HG03066 (cell line): ENCODE measurements around the gene FKBP2.

Source experiments
- ATAC-seq: cut with Tn5 transposase; IDR thresholded peaks from one replicate; pipeline ENCODE4 v1.9.1; 2021; ENCODE audit warnings: low read depth; ENCODE audit not compliant: unreplicated experiment

Gene FKBP2

GRCh38 chr11:64246871-64247728, 6.2 kb downstream of the FKBP2 start, which contains the start of gene PPP1R14B:
Gene PPP1R14B, minus strand, starts transcription at chr11:64246943. Its CDS starts 270 bp downstream, at chr11:64246673.
- ATAC-seq, result no peak

GRCh38 chr11:64247729-64248531, 7.0 kb downstream of the FKBP2 start:
- ATAC-seq, result no peak

GRCh38 chr11:64248578-64248977, 7.7 kb downstream of the FKBP2 start:
- no peak for ATAC-seq

GRCh38 chr11:64249038-64249437, 8.1 kb downstream of the FKBP2 start:
- no peak for ATAC-seq

- no peak for ATAC-seq
Observed at GRCh38 chr11:64249563-64250414, 8.9 kb downstream of the FKBP2 start.

GRCh38 chr11:64250415-64251015, 9.6 kb downstream of the FKBP2 start:
- no peak for ATAC-seq

GRCh38 chr11:64251016-64251752, 10.3 kb downstream of the FKBP2 start, which contains the start of gene PLCB3:
Gene PLCB3, plus strand, starts transcription at chr11:64251530. Its CDS starts 120 bp downstream, at chr11:64251650.
- peak; percentile 48 for ATAC-seq

GRCh38 chr11:64251753-64252002, 10.8 kb downstream of the FKBP2 start:
- no peak for ATAC-seq

- no peak for ATAC-seq
Observed at GRCh38 chr11:64252003-64252872, 11.3 kb downstream of the FKBP2 start.

- ATAC-seq, result no peak
Observed at GRCh38 chr11:64253043-64253442, 12.1 kb downstream of the FKBP2 start.

GRCh38 chr11:64253481-64253880, 12.6 kb downstream of the FKBP2 start:
- no peak for ATAC-seq

GRCh38 chr11:64254326-64254725, 13.4 kb downstream of the FKBP2 start:
- no peak for ATAC-seq

- no peak for ATAC-seq
Observed at GRCh38 chr11:64255135-64256128, 14.5 kb downstream of the FKBP2 start.

GRCh38 chr11:64256300-64256699, 15.4 kb downstream of the FKBP2 start:
- no peak for ATAC-seq

GRCh38 chr11:64258356-64258755, 17.5 kb downstream of the FKBP2 start:
- ATAC-seq, result no peak

GRCh38 chr11:64258946-64259532, 18.1 kb downstream of the FKBP2 start:
- ATAC-seq, result no peak

GRCh38 chr11:64259533-64260067, 18.7 kb downstream of the FKBP2 start:
- ATAC-seq, result no peak
